ENCODE measurements around the gene BRS3. TPM values are rescaled to one million over a fixed set of nuclear protein-coding genes. Genes with fewer than 3 reads are reported as not detected.
"Not testable (repeated sequence)": the region's sequence is repeated elsewhere in the genome, so short reads cannot be mapped to it uniquely, and the experiment has no call there.

The BRS3 gene
- total RNA-seq = not detected

GRCh38 chrX:136487647-136488046, at the start of gene BRS3:
TSS of gene BRS3 (plus strand) at chrX:136487947. CDS start at chrX:136488115, 168 bp downstream.
- no peaks in the 10 kb centered on the region for H3K9me3 ChIP-seq
- no peaks in the 10 kb centered on the region for H3K27me3 ChIP-seq (replicated peaks; ENCODE audit: insufficient read depth)
- ATAC-seq (ENCODE audit: insufficient number of reproducible peaks, low FRiP score, low read depth) (no peak), DNase-seq (ENCODE audit: low spot score) (no peak)
- H3K36me3 ChIP-seq = no peaks in the 10 kb centered on the region
- H3K27ac ChIP-seq = no peak within 1 kb of the TSS
- H3K4me1 ChIP-seq (ENCODE audit: control insufficient read depth in 1 of 2, low read depth in 2 of 2) = no peaks in the 10 kb centered on the region
- H3K4me3 ChIP-seq = no peak within 1 kb of the TSS
- TF ChIP-seq CTCF (IDR thresholded peaks at IDR 0.05) = no peak

GRCh38 chrX:136438192-136438591, 49.6 kb upstream of the BRS3 start:
- Histone ChIP-seq H3K9me3 (no peaks in the 10 kb centered on the region), H3K27ac (no peak overlapping the region), H3K4me1 (ENCODE audit: control insufficient read depth in 1 of 2, low read depth in 2 of 2) (no peaks in the 10 kb centered on the region), H3K27me3 (replicated peaks; ENCODE audit: insufficient read depth) (no peaks in the 10 kb centered on the region), H3K4me3 (no peak overlapping the region), H3K36me3 (no peaks in the 10 kb centered on the region)
- TF ChIP-seq CTCF (IDR thresholded peaks at IDR 0.05) = no peak
- ATAC-seq (ENCODE audit: insufficient number of reproducible peaks, low FRiP score, low read depth) (no peak), DNase-seq (ENCODE audit: low spot score) (no peak)

GRCh38 chrX:136445674-136446073, 42.1 kb upstream of the BRS3 start:
- DNase-seq (ENCODE audit: low spot score); H3K4me1 ChIP-seq (ENCODE audit: control insufficient read depth in 1 of 2, low read depth in 2 of 2); H3K36me3 ChIP-seq: not testable (repeated sequence)

GRCh38 chrX:136446208-136446607, 41.5 kb upstream of the BRS3 start:
- ATAC-seq (ENCODE audit: insufficient number of reproducible peaks, low FRiP score, low read depth) = no peak
- Histone ChIP-seq H3K4me1 (ENCODE audit: control insufficient read depth in 1 of 2, low read depth in 2 of 2) (no peaks in the 10 kb centered on the region), H3K36me3 (no peaks in the 10 kb centered on the region), H3K4me3 (no peak overlapping the region), H3K9me3 (no peaks in the 10 kb centered on the region), H3K27me3 (replicated peaks; ENCODE audit: insufficient read depth) (no peaks in the 10 kb centered on the region), H3K27ac (no peak overlapping the region)
- no peak for TF ChIP-seq CTCF (IDR thresholded peaks at IDR 0.05)
- DNase-seq (ENCODE audit: low spot score) = no peak

More at GRCh38 chrX:136445674-136446073, 42.1 kb upstream of the BRS3 start:
- not testable (repeated sequence) for H3K27me3 ChIP-seq (replicated peaks; ENCODE audit: insufficient read depth); H3K4me3 ChIP-seq; H3K9me3 ChIP-seq; H3K27ac ChIP-seq; ATAC-seq (ENCODE audit: insufficient number of reproducible peaks, low FRiP score, low read depth)

- no peak for ATAC-seq (ENCODE audit: insufficient number of reproducible peaks, low FRiP score, low read depth)
- TF ChIP-seq CTCF (IDR thresholded peaks at IDR 0.05) = no peak
Measured at GRCh38 chrX:136447308-136447707, 40.4 kb upstream of the BRS3 start.

GRCh38 chrX:136447968-136448367, 39.8 kb upstream of the BRS3 start:
- no peak for TF ChIP-seq CTCF (IDR thresholded peaks at IDR 0.05)
- H3K4me1 ChIP-seq (ENCODE audit: control insufficient read depth in 1 of 2, low read depth in 2 of 2) = no peaks in the 10 kb centered on the region
- no peaks in the 10 kb centered on the region for H3K27me3 ChIP-seq (replicated peaks; ENCODE audit: insufficient read depth)
- DNase-seq (ENCODE audit: low spot score) (no peak), ATAC-seq (ENCODE audit: insufficient number of reproducible peaks, low FRiP score, low read depth) (no peak)
- no peak overlapping the region for H3K4me3 ChIP-seq
- no peaks in the 10 kb centered on the region for H3K36me3 ChIP-seq
- H3K27ac ChIP-seq = no peak overlapping the region
- no peaks in the 10 kb centered on the region for H3K9me3 ChIP-seq

More at GRCh38 chrX:136447308-136447707, 40.4 kb upstream of the BRS3 start:
- Histone ChIP-seq H3K9me3 (no peaks in the 10 kb centered on the region), H3K4me1 (ENCODE audit: control insufficient read depth in 1 of 2, low read depth in 2 of 2) (no peaks in the 10 kb centered on the region), H3K27me3 (replicated peaks; ENCODE audit: insufficient read depth) (no peaks in the 10 kb centered on the region), H3K27ac (no peak overlapping the region), H3K4me3 (no peak overlapping the region), H3K36me3 (no peaks in the 10 kb centered on the region)
- DNase-seq (ENCODE audit: low spot score) = no peak

All from thoracic aorta (tissue), 2 donors.